ENCODE measurements around the gene BICC1.
A peak's percentile ranks its signal among the peaks of the same experiment; 100 is the strongest.

GRCh38 chr10:58641095-58641531 lies 128.4 kb downstream of the BICC1 start:
- TF ChIP-seq, protein P1, sequence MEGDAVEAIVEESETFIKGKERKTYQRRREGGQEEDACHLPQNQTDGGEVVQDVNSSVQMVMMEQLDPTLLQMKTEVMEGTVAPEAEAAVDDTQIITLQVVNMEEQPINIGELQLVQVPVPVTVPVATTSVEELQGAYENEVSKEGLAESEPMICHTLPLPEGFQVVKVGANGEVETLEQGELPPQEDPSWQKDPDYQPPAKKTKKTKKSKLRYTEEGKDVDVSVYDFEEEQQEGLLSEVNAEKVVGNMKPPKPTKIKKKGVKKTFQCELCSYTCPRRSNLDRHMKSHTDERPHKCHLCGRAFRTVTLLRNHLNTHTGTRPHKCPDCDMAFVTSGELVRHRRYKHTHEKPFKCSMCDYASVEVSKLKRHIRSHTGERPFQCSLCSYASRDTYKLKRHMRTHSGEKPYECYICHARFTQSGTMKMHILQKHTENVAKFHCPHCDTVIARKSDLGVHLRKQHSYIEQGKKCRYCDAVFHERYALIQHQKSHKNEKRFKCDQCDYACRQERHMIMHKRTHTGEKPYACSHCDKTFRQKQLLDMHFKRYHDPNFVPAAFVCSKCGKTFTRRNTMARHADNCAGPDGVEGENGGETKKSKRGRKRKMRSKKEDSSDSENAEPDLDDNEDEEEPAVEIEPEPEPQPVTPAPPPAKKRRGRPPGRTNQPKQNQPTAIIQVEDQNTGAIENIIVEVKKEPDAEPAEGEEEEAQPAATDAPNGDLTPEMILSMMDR (IDR thresholded peaks at IDR 0.05 in 4 of 5, conservative IDR thresholded peaks at IDR 0.05 in 1 of 5) = peak in 1 of 5 experiments; percentile 26
- TF ChIP-seq POLR2A (IDR thresholded peaks at IDR 0.05) = no peak
